MV-4-11 (cell line): ENCODE data around the gene ATP10A.
"Not testable (repeated sequence)": the region's sequence is repeated elsewhere in the genome, so short reads cannot be mapped to it uniquely, and the experiment has no call there.

Experiments
- DNase-seq: peaks from one replicate; lab custom pipeline; 2025; lab: John Stamatoyannopoulos, UW

ATP10A gene

GRCh38 chr15:25856059-25856458, 7.1 kb downstream of the ATP10A start:
- not testable (repeated sequence) for DNase-seq

GRCh38 chr15:25852661-25853524, 10.2 kb downstream of the ATP10A start:
- DNase-seq, result peak; percentile 40

DNA sequence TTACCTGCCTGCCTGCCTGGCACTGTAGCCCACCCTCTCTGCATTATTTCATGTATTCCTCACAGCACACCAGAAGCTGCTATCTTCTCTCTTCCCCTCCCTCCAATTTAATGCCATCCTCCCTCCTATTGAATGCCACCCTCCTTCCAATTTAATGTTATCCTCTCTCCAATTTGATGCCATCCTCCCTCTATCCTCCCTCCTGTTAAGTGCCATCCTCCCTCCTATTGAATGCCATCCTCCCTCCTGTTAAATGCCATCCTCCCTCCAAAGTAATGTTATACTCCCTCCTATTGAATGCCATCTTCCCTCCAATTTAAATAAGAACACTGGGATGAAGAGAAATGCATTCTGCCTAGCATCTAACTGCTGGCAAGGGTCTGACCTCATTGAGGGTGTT, 11.1 kb downstream of the ATP10A start:
- no peak for DNase-seq

- DNase-seq, result peak; percentile 93
Observed at GRCh38 chr15:25850154-25851111, 12.7 kb downstream of the ATP10A start.

DNA sequence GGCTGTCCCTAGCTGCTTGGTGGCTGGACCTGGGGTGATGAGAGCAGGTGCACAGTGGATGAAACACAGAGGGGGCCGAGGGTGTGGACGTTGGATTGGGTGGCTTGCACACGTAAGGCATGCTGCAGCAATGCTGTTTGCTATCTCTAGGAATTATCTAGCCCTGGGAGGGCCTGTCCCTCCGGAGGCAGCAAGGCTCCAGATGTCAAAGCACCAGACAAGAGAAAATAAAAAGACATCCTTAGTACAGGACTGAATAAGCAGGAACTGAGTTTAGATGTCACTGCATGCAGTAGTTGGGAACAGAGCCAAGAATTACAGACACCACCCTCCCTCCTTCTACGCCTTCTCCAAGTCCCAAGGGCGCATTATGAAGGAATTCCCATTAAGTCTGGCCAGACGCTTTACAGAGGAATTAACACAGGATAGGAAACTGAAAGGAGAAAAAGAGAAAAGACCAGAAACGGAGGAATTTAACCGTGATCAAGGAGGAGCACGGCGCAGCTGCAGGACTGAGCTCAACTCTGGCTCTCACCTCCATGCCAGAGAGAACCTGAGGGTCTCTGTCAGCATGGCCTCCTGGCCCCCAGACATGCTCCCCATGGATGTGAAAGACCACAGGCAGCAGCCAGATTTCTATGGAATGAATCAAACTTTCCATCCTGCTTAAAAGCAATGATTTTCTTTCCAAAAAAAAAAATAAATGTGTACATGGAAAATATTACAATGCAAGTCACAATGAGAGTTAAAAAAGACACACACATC, 13.8 kb downstream of the ATP10A start:
- DNase-seq, result peak; percentile 42

GRCh38 chr15:25848784-25849156, 14.4 kb downstream of the ATP10A start:
- DNase-seq, result no peak

DNA sequence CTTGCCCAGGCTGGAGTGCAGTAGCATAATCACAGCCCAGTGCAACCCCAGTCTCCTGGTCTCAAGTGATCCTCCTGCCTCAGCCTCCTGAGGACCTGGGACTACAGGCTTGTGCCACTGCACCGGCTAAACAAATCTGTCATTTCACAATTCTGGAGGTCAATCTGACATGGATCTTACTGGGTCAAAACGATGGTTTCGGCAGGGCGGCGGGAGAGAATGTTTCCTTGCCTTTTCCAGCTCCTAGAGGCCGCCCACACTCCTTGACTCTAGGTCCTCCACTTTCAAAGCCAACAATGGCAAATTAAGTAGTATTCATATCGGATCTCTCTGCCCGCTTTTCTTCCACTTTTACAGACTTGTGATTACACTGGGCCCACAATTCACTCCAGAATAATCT, 14.8 kb downstream of the ATP10A start:
- DNase-seq, result no peak

DNA sequence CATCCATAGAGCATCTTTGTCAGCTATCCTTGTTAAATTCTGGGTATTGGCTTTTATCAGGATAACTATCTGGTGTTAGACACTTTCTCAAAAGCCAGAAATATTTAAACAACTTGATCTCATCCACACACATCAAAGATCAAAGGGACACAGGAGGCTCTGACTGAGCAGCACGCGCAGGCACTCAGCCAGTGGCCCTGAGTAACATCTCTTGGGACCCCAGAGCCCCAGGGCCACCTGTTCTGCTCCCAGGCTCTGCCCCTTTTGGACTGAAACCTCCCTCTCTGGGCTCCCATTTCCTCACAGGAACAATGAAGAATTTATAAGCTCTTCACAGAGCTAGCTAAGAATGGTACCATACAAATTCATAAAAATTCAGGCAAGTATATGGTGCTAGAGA, 16.1 kb downstream of the ATP10A start:
- no peak for DNase-seq

GRCh38 chr15:25846377-25846776, 16.8 kb downstream of the ATP10A start:
- no peak for DNase-seq

DNA sequence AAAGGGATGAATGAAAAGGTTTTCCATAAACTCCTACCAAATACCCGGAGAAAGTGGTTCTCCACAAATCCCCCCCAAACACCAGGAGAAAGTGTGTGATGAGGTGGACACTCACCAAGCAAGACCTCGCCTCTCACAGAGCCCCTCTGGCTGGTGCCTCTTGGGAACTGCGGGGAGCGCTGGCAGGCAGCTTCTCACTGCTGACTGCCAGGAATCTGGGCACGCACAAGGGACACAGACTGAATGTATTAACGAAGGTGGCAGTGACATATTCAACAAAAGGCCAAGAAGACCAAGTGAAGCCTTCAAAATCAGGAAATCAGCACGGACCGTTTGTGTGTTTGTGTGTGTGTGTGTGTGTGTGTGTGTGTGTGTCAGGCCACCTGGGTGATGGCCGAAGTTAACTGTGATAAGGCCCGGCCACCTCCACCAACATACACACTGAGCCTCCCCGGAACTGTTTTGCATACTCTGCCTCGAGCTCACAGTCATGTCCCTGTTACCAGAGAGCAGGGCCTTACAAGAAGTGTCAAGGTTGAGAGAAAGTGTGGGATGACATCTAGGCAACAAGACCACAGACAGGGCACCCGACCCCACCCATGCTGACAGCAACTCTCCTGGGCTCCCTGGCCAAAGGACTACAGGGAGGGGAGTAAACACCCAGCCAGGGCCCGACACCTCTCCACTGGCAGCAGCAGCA, 18.0 kb downstream of the ATP10A start:
- no peak for DNase-seq

GRCh38 chr15:25844542-25844941, 18.6 kb downstream of the ATP10A start:
- DNase-seq, result no peak

- DNase-seq, result no peak
Observed at GRCh38 chr15:25844076-25844475, 19.1 kb downstream of the ATP10A start.

DNA sequence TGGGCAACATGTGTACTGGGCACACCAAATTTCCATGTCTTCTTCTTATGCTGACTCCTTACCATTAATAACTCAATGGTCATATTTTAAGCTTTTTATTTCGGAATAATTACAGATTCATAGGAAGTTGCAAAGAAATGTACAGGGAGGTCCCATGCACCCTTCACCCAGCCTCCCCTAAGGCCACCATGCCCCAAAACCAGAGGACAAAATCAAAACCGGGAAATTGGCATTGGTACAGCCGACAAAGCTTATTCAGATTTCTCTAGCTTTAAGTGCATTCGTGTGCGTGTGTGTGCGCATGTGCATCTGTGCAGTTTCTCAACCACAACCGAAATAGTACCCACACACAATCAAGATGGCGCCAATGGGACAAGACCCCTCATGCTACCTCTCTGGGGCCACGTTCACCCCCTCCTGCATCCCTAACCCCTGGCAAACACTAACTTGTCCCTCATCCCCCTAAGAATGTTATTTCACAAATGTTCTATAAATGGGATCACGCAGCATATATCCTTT, 23.4 kb downstream of the ATP10A start:
- DNase-seq, result no peak

DNA sequence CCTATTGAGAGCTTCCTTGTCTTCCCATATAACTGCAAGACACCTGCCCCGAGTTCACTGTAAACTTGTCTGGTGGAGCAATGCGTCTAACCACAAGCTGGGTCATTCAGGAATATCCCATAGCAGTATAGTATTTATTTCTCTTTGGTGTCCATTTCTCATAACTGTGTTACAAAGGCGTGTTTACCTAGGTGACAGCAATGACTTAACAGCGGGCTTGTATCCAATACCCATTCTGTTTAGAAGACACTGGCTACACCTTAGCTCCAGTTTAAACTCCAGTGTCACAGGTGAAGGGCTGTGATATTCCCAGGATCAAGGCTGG, 24.3 kb downstream of the ATP10A start:
- no peak for DNase-seq

- DNase-seq, result no peak
Observed at GRCh38 chr15:25838191-25838870, 24.8 kb downstream of the ATP10A start.

GRCh38 chr15:25832158-25832557, 31.0 kb downstream of the ATP10A start:
- no peak for DNase-seq

DNA sequence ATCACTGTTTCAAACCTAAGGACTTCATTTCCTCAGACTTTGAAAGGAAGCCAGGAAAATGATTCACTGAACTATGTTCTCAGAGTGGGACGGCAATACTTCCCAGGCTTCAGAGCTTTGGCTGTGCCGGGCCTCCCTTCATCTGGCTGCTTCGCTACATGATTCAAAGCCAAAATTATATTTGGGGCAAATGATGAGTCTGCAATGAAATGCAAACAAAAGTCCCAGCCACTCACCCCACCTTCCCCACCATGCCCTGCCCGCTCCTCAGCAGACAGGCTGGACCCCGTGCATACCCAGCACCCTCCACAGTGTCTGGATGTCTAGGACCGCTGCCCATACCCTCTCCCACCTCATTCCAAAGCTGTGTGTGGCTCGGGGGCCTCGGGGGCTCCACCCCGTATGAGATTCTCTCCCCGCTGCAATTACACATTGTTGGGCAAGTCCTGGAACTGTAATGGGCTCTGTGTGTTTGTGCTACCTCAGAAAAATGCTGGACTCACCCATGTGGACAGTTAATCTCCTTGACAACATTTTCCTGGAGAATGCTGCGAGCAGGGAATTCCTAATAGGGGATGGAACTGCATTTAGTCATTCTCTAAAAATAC, 32.2 kb downstream of the ATP10A start:
- no peak for DNase-seq

- DNase-seq, result no peak
Observed at GRCh38 chr15:25829073-25829472, 34.1 kb downstream of the ATP10A start.

DNA sequence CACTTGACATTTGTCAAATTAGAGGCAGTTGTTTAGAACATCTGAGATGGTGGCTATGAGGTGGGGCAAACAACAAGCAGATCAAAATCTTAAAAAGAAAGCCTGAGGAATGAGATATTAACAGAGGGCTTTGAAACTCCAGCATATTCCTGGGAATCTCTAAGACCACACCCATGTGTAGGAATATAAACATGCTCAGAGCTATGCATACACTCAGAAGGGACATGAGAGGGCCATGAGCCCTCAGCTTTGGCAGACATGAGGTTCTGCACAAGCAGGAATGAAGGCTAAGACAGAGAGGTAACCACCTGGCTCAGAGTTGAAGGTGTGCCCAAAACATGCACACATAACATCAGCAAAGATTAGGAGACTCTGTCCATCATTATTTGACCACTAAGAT, 37.9 kb downstream of the ATP10A start:
- DNase-seq, result no peak

GRCh38 chr15:25824618-25825017, 38.5 kb downstream of the ATP10A start:
- DNase-seq, result no peak
